ENCODE data around the gene CTXND1.

GRCh38 chr15:80219955-80220354, 32.1 kb downstream of the CTXND1 start:
- TF ChIP-seq, protein P1, sequence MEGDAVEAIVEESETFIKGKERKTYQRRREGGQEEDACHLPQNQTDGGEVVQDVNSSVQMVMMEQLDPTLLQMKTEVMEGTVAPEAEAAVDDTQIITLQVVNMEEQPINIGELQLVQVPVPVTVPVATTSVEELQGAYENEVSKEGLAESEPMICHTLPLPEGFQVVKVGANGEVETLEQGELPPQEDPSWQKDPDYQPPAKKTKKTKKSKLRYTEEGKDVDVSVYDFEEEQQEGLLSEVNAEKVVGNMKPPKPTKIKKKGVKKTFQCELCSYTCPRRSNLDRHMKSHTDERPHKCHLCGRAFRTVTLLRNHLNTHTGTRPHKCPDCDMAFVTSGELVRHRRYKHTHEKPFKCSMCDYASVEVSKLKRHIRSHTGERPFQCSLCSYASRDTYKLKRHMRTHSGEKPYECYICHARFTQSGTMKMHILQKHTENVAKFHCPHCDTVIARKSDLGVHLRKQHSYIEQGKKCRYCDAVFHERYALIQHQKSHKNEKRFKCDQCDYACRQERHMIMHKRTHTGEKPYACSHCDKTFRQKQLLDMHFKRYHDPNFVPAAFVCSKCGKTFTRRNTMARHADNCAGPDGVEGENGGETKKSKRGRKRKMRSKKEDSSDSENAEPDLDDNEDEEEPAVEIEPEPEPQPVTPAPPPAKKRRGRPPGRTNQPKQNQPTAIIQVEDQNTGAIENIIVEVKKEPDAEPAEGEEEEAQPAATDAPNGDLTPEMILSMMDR (conservative IDR thresholded peaks at IDR 0.05 in 1 of 2, IDR thresholded peaks at IDR 0.05 in 1 of 2; ENCODE audit: extremely low read depth in 1 of 2, insufficient read depth in 1 of 2, low read depth in 1 of 2, low read length in 2 of 2) = no peak
- no peak for TF ChIP-seq EZH2 (IDR thresholded peaks at IDR 0.05; ENCODE audit: borderline replicate concordance, low read length)
